Chondrocyte (in vitro differentiated cells): ENCODE results near the gene PRICKLE3. TPM values are rescaled to one million over a fixed set of nuclear protein-coding genes. Genes with fewer than 3 reads are reported as not detected.

Source experiments
- DNase-seq: peaks from one replicate; pipeline ENCODE4 v3.0.0; 2021; ENCODE audit warnings: mixed read lengths, low spot score
- H3K27ac Mint-ChIP-seq: one replicate; pipeline ENCODE4 v1.8.0; 2021; ENCODE audit warnings: mild to moderate bottlenecking, moderate library complexity, mixed read lengths; ENCODE audit not compliant: unreplicated experiment
- H3K27me3 Mint-ChIP-seq: 2 replicates; pipeline ENCODE4 v1.8.0; 2021; ENCODE audit warnings: low read depth, mixed read lengths
- H3K36me3 Mint-ChIP-seq: 2 replicates; pipeline ENCODE4 v1.8.0; 2021; ENCODE audit warnings: low read depth, mixed read lengths
- H3K4me1 Mint-ChIP-seq: 2 replicates; pipeline ENCODE4 v1.8.0; 2021; ENCODE audit warnings: low read depth, mild to moderate bottlenecking, mixed read lengths
- H3K4me3 Mint-ChIP-seq: one replicate; pipeline ENCODE4 v1.8.0; 2021; ENCODE audit warnings: mild to moderate bottlenecking, moderate library complexity, mixed read lengths; ENCODE audit not compliant: unreplicated experiment
- H3K9me3 Mint-ChIP-seq: 2 replicates; pipeline ENCODE4 v1.8.0; 2021; ENCODE audit warnings: low read depth, mixed read lengths
- total RNA-seq: library from RNA; stranded (reverse); gene quantifications from 3 replicates; pipeline ENCODE4 v1.2.1, GENCODE V29; 2021
- TF ChIP-seq, protein P1 (sequence below): fragments of 200-600 bp; sonication (generic); IDR thresholded peaks from 2 replicates; pipeline ENCODE4 v1.5.0; 2021; ENCODE audit warnings: antibody characterized with exemption, mild to moderate bottlenecking, moderate library complexity

The PRICKLE3 gene
- total RNA-seq, 1 donor from 2014 or later = 7.5 TPM

DNA sequence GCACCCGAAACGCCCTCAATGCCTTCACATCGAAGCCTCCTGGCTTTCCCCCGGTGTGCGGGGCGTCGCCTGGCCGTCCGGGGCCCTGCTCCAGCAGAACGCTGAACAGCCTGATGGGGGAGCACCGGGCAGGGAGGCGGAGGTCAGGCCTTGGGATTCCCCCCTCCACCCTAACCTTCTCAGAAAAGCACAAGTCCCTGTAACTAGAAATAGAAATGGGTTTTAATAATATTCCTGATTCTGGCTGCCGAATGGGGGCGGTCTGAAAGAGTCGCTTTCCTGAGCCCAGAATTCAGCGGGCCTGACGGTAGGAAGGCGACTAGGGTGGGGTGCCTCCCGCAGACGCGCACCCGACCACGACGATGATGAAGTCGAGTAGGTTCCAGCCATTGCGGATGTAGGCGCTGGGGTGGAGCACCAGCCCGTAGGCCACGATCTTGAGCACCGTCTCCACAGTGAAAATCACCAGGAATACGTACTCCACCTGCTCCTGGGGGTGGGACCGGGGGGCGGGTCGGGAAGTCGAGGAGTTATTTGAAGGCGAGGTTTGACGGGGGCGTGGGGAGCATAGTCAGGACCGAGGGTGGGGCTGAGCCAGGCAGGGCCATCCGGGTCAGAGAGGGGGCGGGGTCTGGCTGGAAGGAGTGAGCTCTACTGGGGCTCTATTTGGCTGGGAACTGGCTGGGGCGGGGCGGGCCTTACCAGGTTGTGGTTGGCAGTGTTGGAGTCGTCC, 44.5 kb upstream of the PRICKLE3 start:
- TF ChIP-seq, protein P1, sequence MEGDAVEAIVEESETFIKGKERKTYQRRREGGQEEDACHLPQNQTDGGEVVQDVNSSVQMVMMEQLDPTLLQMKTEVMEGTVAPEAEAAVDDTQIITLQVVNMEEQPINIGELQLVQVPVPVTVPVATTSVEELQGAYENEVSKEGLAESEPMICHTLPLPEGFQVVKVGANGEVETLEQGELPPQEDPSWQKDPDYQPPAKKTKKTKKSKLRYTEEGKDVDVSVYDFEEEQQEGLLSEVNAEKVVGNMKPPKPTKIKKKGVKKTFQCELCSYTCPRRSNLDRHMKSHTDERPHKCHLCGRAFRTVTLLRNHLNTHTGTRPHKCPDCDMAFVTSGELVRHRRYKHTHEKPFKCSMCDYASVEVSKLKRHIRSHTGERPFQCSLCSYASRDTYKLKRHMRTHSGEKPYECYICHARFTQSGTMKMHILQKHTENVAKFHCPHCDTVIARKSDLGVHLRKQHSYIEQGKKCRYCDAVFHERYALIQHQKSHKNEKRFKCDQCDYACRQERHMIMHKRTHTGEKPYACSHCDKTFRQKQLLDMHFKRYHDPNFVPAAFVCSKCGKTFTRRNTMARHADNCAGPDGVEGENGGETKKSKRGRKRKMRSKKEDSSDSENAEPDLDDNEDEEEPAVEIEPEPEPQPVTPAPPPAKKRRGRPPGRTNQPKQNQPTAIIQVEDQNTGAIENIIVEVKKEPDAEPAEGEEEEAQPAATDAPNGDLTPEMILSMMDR = peak; percentile 24
- no peaks in the 10 kb centered on the region for H3K36me3 Mint-ChIP-seq
- no peak overlapping the region for H3K27ac Mint-ChIP-seq
- H3K4me3 Mint-ChIP-seq = no peak overlapping the region
- no peaks in the 10 kb centered on the region for H3K4me1 Mint-ChIP-seq
- H3K27me3 Mint-ChIP-seq = no peaks in the 10 kb centered on the region
- no peak for DNase-seq
- peaks cover 2% of the 10 kb centered on the region for H3K9me3 Mint-ChIP-seq

DNA sequence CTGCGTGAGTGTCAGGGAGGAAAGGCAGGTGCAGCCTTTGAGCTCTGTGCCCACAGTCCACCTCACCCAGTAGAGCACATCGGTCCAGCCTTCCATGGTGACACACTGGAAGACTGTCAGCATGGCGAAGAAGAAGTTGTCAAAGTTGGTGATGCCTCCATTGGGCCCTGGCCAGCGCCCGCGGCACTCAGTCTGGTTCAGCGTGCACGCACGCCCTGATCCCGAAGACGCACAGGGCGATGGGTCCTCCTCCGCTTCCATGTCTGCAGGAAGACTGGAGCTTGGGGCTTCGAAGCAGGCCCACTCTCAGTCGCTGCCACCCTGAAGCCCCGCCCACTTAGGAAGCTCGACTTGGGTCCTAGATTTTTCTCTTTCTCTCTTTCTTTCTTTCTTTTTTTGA, 42.0 kb upstream of the PRICKLE3 start:
- Mint-ChIP-seq H3K4me1 (no peaks in the 10 kb centered on the region), H3K27me3 (peaks cover 4% of the 10 kb centered on the region), H3K9me3 (peaks cover 2% of the 10 kb centered on the region), H3K36me3 (no peaks in the 10 kb centered on the region), H3K27ac (no peak overlapping the region), H3K4me3 (no peak overlapping the region)
- DNase-seq = no peak
- TF ChIP-seq, protein P1 = no peak

DNA sequence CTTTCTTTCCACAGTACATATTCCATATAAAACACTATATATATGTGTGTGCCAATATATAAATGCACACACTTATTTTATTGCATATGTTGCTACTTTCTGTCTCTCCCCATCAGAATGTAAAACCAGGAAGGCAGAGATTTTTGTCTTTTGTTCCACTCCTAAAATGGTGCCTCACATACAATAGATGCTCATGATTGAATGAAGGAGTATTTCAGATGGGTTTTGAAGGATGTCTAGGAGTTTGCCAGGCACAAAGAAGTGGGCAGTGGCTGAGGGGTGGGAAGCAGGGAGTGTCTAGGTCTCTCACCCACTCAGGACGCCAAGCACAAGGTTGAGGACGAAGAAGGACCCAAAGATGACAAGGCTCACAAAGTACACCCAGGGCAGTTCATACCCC, 41.6 kb upstream of the PRICKLE3 start:
- no peaks in the 10 kb centered on the region for H3K36me3 Mint-ChIP-seq
- no peak overlapping the region for H3K4me3 Mint-ChIP-seq
- H3K27me3 Mint-ChIP-seq = peaks cover 4% of the 10 kb centered on the region
- H3K27ac Mint-ChIP-seq = no peak overlapping the region
- DNase-seq = no peak
- H3K9me3 Mint-ChIP-seq = peaks cover 6% of the 10 kb centered on the region
- TF ChIP-seq, protein P1 = no peak
- H3K4me1 Mint-ChIP-seq = no peaks in the 10 kb centered on the region

DNA sequence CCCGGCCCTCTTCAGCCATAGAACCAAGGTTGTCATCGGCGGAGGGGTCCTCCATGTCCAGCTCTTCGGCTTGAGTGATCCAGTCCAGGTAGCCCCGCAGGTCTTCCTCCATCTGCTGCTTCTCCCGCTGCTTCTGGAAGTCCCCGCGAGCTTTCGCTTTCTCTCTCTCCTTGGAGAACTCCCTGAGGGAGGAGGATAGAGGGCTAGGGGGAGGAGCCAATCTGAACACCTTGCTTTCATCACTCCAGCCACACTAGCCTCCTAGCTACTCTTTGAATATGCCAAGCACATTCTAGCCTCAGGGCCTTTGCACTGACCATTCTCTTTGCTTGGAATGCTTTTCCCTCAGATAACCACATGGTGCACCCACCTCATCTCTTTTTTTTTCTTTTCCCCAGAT, 40.8 kb upstream of the PRICKLE3 start:
- H3K36me3 Mint-ChIP-seq = no peaks in the 10 kb centered on the region
- no peak overlapping the region for H3K4me3 Mint-ChIP-seq
- H3K27me3 Mint-ChIP-seq = peaks cover 8% of the 10 kb centered on the region
- H3K9me3 Mint-ChIP-seq = peaks cover 9% of the 10 kb centered on the region
- DNase-seq = no peak
- no peak overlapping the region for H3K27ac Mint-ChIP-seq
- TF ChIP-seq, protein P1 = no peak
- H3K4me1 Mint-ChIP-seq = no peaks in the 10 kb centered on the region

DNA sequence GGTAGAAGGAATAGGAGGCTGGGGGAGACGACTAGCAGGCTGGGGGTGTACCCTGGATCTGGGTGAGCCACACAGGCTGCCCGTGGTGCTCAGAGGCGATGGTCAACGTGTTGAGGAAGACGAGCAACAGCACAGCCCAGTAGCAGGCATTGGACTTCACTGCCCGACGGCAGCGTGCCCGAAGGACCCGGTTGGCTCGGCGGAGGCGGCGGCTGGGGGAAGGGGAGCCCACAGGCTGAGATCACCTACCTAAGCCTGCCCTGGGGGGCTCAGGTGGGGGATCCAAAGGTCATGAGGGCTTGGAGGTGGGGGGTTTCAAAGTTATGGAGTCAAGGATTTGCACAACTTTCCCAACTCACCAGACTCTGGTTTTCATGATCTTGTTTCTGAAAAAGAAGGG, 39.7 kb upstream of the PRICKLE3 start:
- no peaks in the 10 kb centered on the region for H3K36me3 Mint-ChIP-seq
- DNase-seq = no peak
- no peak overlapping the region for H3K4me3 Mint-ChIP-seq
- peaks cover 8% of the 10 kb centered on the region for H3K9me3 Mint-ChIP-seq
- H3K27me3 Mint-ChIP-seq = peaks cover 8% of the 10 kb centered on the region
- H3K27ac Mint-ChIP-seq = no peak overlapping the region
- no peaks in the 10 kb centered on the region for H3K4me1 Mint-ChIP-seq
- TF ChIP-seq, protein P1 = no peak
